Activated CD8-positive, alpha-beta memory T cell treated with anti-CD3 and anti-CD28 coated beads for 1 hour (primary cell): ENCODE data around the gene KAZN.

Source experiments
- DNase-seq, 2 donors: peaks; one replicate each; pipeline ENCODE4 v3.0.0-alpha.2; 2020; ENCODE audit warnings: low read depth in 1 of 2; ENCODE audit errors: extremely low read depth in 1 of 2

Gene KAZN

DNA sequence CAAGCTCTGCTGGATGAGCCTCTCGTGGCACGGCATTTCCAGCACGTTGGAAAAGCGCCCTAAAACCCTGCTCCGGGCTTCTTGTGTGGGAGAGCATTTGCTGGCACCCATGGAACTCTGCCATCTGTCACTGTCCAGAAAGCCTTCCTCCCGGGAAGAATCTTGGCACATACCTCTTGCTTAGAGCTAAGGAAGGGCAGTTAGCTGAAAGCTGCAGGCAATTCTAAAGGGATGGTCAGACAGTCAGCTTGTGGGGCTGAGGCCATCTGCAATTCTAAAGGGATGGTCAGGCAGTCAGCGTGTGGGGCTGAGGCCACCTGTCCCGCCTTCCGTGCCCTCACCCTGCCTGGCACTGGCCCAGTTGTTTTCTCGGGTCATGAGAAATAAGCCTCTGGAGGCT lies 416.0 kb downstream of the KAZN start:
- DNase-seq = no peak

GRCh38 chr1:15016001-15016400 lies 417.5 kb downstream of the KAZN start:
- no peak for DNase-seq

DNA sequence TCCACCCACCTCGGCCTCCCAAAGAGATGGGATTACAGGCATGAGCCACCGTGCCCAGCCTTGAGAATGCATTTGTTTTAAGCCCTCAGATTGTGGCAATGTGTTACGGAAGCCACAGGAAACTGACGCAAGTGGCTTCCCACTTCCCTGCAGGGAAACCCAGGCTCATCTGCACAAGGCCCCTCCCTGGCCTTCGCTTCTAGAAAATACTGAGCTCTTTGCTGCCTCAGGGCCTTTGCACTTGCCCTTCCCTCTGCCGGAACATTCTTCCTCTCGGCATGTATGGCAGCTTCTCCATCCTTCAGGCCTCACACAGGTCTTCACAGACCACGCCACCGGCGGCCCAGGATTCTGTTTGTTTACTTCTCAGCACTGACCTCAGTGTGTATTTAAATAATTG lies 418.0 kb downstream of the KAZN start:
- no peak for DNase-seq

- DNase-seq = no peak
These were observed 418.6 kb downstream of the KAZN start for GRCh38 chr1:15017120-15017519.

DNA sequence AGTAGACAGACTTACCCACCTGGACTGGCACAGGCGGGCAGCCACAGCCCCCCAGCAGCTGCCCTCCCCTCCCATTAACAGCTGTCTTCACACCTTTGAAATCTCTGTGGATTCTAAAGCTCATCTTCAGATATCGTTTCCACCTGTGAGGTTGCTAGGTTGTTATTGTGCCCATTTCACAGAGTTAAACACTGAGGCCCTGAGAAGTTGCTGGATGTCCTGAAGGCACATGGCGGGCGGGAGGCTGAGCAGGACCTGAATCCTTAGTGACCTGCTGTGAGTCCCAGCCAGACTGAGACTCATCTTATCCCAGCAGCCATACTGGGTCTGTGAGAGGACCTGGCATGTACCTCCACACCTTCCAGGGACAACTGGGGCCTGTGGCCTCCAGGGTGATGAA lies 420.3 kb downstream of the KAZN start:
- no peak for DNase-seq

DNA sequence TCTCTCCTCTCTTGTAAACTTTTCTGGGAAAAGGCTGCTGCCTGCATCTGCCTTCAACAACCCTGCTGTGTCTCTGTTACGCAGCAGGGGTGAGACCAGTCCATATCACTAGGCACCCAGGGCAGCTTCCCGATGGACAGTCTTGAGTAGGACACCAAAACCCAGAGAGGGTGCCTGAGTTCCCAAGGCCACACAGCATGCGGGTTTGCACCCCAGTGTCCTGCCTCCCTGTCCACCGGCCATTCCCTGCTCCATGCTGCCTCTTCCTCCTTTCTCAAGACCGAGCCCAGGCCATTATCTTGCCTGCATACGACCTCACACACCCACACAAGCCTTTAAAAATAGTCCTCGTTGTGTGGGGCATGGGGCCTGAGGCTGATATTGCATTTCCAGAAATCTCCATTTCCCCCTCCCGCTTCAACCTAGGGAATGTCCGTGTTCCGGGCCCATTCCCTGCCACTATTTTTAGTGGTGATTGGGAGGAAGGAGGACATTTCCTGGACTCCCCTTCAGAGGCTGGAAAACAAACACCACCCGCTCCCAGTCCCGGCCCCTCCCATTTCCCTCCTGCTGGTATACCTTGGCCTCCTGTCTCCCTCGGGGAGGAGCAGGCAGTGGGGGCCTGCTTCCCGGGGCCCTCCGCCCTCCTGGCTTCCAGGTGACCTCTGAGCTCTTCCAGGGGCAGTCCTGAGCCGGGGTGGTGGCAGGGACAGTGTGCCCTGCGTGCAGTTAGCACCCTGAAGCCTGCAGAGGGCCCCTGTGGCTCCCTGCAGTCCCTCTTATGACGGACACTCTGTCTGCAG lies 422.7 kb downstream of the KAZN start:
- no peak for DNase-seq

DNA sequence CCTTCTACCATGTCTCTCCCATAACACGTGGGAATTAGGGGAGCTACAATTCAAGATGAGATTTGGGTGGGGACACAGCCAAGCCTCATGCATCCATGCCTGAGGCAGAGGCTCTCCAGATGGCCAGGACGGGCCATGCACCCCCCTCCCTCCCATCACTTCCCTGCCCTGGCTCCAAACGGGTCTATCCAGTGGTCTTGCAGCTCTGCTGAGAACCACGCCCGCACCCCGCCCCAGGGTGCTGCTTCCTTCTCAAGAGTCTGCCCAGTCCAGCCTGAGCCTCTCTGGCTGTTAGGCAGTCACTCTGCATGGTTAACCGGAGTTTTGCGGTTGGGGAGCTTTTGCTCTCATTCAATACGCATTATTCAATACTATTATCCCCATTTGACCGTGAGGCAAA lies 423.6 kb downstream of the KAZN start:
- DNase-seq = no peak

- DNase-seq = no peak
These were observed 424.7 kb downstream of the KAZN start for GRCh38 chr1:15023205-15023604.

- DNase-seq = no peak
These were observed 425.5 kb downstream of the KAZN start for GRCh38 chr1:15023976-15024375.

GRCh38 chr1:15026117-15026489 lies 427.6 kb downstream of the KAZN start:
- no peak for DNase-seq

- no peak for DNase-seq
These were observed 429.1 kb downstream of the KAZN start for GRCh38 chr1:15027515-15027986.

DNA sequence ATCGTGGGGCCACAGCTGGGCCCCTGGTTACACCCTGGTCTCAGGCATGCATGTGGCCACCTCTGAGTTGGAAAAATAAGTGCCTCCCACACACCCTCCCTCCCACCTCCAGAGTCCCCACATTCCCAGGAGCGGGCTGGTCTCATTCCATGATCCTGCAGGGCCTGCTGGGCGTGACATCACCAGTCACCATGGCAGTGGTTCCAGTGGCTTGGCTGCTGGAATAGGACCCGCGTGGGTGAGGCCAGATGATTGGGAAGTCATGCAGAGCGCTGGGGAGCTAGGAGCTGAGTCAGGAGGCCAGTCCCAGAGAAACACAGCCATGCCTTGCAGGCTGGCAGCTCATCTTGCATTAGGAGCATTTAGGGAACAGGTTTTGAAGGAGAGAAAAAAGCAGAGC lies 429.6 kb downstream of the KAZN start:
- DNase-seq = no peak

GRCh38 chr1:15028616-15029015 lies 430.1 kb downstream of the KAZN start:
- no peak for DNase-seq

DNA sequence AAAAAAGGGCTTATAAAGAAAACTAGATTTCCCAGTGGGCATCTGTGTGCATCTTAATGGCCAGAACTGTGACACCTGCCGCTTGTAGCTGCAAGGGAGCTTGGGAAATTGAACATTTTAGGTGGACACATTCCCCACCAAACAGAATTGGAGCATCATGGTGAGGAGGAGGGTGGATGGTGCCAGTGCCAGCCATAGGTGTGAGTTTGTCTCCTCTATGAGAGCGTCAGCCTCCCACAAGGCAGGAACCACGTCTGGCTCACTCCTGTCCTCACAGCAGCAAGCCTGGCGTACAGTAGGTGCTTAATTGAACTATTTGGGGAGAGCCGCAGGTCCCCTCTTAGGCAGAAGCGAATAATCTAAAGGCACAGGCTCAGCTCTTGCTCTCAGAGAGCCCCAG lies 430.6 kb downstream of the KAZN start:
- no peak for DNase-seq

- DNase-seq = no peak
These were observed 431.3 kb downstream of the KAZN start for GRCh38 chr1:15029786-15030185.

- DNase-seq = no peak
These were observed 432.9 kb downstream of the KAZN start for GRCh38 chr1:15031251-15031933.

GRCh38 chr1:15033264-15033663 lies 434.8 kb downstream of the KAZN start:
- DNase-seq = no peak

GRCh38 chr1:15034656-15035055 lies 436.2 kb downstream of the KAZN start:
- DNase-seq = no peak

DNA sequence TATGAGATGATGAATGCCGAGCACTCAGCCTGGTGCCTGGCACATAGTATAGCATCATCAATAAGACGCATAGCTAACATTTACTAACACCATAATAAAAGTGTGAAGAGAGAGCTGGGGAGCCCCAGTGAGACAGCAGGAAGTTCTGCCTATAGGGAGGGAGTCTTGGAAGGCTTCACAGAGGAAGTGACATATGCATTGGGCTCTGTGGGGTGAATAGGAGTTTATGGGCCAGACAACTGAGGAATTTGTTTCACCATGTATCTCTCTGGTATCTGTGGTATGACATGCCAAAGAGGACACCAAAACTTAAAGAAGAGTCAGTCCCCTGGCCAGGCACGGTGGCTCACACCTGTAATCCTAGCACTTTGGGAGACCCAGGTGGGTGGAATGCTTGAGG lies 436.8 kb downstream of the KAZN start:
- DNase-seq = no peak

DNA sequence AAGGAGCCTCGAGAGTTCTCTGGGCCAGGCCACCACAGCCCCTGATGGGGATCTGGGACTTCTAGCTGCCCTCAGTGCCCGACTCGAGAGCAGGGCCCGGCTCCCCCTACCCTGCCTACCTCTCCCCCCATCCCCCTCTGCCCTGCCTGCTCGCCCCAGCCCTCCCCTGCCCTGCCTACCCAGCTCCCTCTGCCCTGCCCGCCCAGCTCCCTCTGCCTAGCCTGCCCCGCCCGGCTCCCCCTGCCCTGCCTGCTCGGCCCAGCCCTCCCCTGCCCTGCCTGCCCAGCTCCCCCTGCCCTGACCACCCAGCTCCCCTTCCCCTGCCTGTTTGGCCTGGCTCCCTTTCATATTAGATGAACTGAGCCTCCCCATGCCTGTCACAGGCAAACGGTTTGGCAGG lies 437.6 kb downstream of the KAZN start:
- DNase-seq = no peak

DNA sequence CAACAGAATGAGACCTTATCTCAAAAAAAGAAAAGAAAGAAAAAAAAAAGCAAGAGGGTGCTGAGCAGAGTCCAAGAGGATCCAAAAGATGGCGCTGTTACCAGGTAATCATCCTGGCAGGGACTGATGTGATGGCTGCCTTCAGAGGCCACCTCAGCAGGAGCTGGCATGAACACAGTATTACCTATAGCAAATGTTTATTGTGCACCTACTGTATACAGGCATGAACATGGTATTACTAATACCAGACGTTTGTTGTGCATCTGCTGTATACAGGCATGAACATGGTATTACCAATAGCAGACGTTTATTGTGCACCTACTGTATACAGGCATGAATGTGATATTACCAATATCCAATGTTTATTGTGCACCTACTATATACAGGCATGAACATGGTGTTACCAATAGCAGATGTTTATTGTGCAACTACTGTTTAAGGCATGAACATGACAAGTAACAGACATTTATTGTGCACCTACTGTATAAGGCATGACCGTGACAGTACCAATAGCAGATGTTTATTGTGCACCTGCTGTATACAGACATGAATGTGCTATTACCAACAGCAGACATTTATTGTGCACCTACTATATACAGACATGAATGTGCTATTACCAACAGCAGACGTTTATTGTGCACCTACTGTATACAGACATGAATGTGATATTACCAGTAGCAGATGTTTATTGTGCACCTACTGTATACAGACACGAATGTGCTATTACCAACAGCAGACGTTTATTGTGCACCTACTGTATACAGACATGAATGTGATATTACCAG lies 439.9 kb downstream of the KAZN start:
- DNase-seq = no peak
